Measurements from ENCODE around the gene UVRAG.

The UVRAG gene

DNA sequence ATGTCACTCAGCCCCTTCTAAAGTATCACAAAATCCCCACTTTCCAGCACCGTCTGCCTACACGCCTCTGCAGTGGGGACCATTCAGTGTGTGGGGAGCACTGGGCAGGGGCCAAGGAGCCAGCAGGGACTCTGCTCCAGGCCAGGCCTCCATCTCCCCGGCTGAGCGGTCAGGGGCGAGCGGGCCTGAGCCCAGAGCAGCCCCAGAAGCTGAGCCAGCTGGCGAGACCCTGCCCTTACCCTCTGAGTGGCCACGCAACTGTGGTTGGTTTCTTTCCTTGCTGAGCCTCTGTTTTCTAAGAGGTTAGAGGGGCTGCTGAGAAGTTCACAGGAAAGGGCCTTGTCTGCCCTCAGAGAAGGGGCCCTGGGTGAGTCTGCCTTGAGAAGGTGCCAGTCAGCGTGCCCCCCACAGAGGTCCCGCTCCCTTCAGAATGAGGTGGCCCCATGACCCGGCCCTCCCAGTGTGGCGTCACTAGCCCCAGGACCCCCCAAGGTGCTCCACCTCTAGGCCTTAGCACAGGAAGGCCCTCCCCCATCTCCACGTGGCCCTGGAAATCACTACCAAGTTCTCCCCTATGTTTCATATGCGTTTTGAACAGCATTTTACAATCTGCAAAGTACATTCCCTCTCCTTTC lies 344.4 kb downstream of the UVRAG start:
- in situ Hi-C loops (cut with MboI; ENCODE audit: low pct_unique_long_range_greater_than_20kb, low sequenced_read_pairs, unreplicated experiment), result no loop called here
- TF ChIP-seq, protein P1, sequence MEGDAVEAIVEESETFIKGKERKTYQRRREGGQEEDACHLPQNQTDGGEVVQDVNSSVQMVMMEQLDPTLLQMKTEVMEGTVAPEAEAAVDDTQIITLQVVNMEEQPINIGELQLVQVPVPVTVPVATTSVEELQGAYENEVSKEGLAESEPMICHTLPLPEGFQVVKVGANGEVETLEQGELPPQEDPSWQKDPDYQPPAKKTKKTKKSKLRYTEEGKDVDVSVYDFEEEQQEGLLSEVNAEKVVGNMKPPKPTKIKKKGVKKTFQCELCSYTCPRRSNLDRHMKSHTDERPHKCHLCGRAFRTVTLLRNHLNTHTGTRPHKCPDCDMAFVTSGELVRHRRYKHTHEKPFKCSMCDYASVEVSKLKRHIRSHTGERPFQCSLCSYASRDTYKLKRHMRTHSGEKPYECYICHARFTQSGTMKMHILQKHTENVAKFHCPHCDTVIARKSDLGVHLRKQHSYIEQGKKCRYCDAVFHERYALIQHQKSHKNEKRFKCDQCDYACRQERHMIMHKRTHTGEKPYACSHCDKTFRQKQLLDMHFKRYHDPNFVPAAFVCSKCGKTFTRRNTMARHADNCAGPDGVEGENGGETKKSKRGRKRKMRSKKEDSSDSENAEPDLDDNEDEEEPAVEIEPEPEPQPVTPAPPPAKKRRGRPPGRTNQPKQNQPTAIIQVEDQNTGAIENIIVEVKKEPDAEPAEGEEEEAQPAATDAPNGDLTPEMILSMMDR (IDR thresholded peaks at IDR 0.05; ENCODE audit: extremely low read depth, insufficient read depth, missing control alignments), result no peak
- no peak for DNase-seq (ENCODE audit: low spot score)

DNA sequence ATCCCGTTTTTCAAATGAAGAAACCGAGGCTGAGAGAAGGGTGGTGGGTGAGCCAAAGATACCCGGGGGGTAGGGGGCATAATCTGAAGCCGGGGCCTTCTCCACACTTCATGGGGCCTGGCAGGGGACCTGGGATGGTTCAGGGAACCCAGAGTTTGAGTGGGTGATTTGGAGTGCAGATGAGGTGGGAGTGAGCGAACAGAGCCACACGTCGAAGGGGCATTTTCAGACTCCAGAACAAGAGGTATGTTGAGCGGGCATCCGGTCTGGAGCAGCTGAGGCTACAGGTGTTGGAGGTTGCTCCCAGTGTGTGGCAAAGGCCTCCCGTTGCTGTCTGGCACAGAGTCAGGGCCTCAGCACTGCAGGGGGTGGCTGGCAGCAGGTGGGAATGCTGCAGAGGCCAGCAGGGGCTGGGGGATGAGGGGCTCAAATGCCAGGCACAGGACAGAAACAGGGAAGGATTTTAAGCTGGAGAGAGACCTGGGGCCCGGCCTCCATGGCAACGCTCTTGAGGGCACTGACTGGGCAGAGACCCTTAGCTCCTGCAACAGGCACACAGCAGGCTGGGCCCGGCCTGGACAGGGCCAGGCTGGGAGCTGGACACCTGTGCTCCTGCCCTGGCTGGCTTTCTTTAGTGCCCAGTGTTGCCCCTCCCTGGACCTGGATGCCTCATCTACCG lies 345.1 kb downstream of the UVRAG start:
- DNase-seq (ENCODE audit: low spot score), result peak; percentile 22
- TF ChIP-seq, protein P1 (IDR thresholded peaks at IDR 0.05; ENCODE audit: extremely low read depth, insufficient read depth, missing control alignments), result no peak
- in situ Hi-C loops (cut with MboI; ENCODE audit: low pct_unique_long_range_greater_than_20kb, low sequenced_read_pairs, unreplicated experiment), result no loop called here

DNA sequence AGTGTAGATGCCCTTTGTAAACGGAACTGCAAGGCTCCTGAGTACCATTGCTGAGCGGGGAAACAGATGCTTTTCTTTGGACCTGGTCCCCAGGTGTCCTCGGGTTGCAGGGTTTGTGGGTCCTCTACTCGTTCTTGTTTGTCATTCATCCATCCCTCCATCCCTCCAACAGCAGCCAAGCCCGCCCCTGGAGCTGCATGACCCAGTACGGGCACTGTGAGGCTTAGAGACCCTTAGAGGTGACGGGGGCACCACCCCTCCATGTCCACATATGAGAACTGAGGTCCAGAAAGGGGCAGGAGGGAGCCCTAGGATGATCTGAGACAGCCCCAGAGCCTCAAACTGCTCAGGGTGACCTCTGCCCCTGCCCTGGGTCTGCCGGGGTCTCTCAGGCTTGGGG lies 345.8 kb downstream of the UVRAG start:
- TF ChIP-seq, protein P1 (IDR thresholded peaks at IDR 0.05; ENCODE audit: extremely low read depth, insufficient read depth, missing control alignments), result no peak
- peak; percentile 27 for DNase-seq (ENCODE audit: low spot score)
- in situ Hi-C loops (cut with MboI; ENCODE audit: low pct_unique_long_range_greater_than_20kb, low sequenced_read_pairs, unreplicated experiment), result no loop called here

DNA sequence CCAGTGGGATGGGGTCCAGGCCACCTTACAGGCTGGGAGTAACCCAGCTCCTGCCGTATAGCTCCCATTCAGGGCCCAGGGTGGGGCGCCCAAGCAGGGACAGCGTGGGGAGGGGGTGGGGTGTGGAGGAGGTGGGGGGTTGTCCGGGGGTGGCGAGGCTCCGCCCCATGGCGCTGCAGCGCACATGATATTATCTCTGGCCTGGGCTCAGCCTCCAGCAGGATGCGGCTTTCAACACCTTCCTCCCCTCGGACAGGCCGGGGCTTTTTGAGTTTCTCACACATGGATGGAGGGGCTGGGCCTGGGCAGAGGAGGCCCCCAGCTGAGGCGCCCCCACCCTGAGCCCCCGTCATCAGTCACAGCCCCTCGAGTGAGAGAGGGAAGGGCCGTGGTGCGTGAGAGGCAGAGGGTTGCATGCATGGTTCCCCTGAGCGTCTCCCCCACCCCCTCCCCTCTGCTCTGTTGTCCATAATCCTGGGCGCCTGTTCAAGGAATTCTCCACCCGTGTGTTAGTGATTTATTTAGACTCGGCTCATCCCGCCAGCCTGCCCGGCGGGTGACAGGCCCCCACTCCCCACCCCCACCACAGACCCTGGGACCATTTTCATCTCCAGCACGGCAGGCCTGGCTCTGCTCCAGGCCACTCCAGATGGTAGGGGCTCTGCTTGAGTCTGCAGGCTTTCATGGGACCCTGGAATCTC lies 346.4 kb downstream of the UVRAG start:
- no peak for DNase-seq (ENCODE audit: low spot score)
- TF ChIP-seq, protein P1 (IDR thresholded peaks at IDR 0.05; ENCODE audit: extremely low read depth, insufficient read depth, missing control alignments), result no peak
- in situ Hi-C loops (cut with MboI; ENCODE audit: low pct_unique_long_range_greater_than_20kb, low sequenced_read_pairs, unreplicated experiment), result no loop called here

DNA sequence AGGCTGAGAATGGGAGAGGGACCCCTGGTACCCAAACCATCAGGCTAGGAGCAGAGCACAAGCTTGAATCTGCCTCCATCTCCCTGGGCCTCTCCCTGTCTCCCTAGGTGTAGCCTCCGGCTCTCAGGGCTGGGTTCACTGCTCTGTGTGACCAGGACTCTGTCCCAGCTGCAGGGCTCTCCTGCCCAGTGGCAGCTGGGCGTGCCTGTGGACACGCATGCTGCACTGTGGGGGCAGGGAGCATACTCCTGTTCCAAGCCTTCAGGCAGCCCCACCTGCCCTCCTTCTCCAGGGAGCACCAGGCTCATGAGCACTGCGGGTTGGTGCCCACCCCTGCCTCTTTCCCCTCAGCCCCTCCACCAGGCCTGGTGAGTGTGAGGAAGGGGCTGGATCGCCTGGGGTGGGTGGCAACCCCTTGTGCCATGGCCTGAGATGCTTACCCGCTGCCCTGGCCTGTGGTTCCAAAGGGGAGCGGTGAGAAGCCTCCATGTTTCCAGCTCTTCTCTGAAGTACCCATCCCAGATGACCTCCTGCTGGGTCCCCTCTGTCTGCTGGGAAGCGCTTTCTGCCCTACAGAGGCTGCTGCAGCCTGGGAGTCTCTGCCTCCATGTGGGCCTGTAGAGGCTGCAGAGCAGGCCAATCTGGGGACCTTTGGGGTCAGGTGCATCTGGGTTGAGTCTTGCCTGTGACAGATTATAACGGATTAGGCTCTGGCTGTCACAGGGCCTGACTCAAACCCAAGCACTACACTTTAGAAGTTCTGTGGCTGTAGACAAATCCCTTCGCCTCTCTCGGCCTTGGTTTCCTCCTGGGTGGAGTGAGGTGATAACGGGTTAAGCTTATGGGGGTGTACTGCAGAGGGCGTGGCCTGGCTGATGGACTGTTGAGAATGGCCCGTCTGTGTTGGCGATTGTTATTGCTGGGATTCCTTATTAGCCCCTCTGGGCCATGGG lies 347.6 kb downstream of the UVRAG start:
- DNase-seq (ENCODE audit: low spot score), result no peak
- in situ Hi-C loops (cut with MboI; ENCODE audit: low pct_unique_long_range_greater_than_20kb, low sequenced_read_pairs, unreplicated experiment), result no loop called here
- TF ChIP-seq, protein P1 (IDR thresholded peaks at IDR 0.05; ENCODE audit: extremely low read depth, insufficient read depth, missing control alignments), result no peak
